PC-3 (cell line): ENCODE results near the gene CSTPP1.
"Not testable (repeated sequence)": the region's sequence is repeated elsewhere in the genome, so short reads cannot be mapped to it uniquely, and the experiment has no call there.

Experiments used
- EZH2 ChIP-seq: fragments of 300-600 bp; sonication (generic); IDR thresholded peaks from one replicate; pipeline ENCODE4 v1.6.1; 2017; ENCODE audit warnings: antibody characterized with exemption, mild to moderate bottlenecking, low read length; ENCODE audit not compliant: unreplicated experiment
- EZH2phosphoT487 ChIP-seq: fragments of 300-600 bp; sonication (generic); IDR thresholded peaks from 2 replicates; pipeline ENCODE4 v1.6.1; 2018; ENCODE audit warnings: mild to moderate bottlenecking, antibody characterized with exemption, low read length, borderline replicate concordance
- TF ChIP-seq, protein P1 (sequence below): fragments of 300-600 bp; sonication (generic); conservative IDR thresholded peaks from 2 replicates; pipeline ENCODE4 v1.5.1; 2017; ENCODE audit warnings: antibody characterized with exemption, low read depth, mild to moderate bottlenecking, low read length

- TF ChIP-seq, protein P1, sequence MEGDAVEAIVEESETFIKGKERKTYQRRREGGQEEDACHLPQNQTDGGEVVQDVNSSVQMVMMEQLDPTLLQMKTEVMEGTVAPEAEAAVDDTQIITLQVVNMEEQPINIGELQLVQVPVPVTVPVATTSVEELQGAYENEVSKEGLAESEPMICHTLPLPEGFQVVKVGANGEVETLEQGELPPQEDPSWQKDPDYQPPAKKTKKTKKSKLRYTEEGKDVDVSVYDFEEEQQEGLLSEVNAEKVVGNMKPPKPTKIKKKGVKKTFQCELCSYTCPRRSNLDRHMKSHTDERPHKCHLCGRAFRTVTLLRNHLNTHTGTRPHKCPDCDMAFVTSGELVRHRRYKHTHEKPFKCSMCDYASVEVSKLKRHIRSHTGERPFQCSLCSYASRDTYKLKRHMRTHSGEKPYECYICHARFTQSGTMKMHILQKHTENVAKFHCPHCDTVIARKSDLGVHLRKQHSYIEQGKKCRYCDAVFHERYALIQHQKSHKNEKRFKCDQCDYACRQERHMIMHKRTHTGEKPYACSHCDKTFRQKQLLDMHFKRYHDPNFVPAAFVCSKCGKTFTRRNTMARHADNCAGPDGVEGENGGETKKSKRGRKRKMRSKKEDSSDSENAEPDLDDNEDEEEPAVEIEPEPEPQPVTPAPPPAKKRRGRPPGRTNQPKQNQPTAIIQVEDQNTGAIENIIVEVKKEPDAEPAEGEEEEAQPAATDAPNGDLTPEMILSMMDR = not testable (repeated sequence)
- not testable (repeated sequence) for TF ChIP-seq EZH2, EZH2phosphoT487
Measured at GRCh38 chr11:47118958-47119688, 182.6 kb downstream of the CSTPP1 start.
